ENCODE measurements around the gene NKTR.

GRCh38 chr3:42595682-42596081 is 4.8 kb upstream of the NKTR start:
- no peak for TF ChIP-seq CTCF (IDR thresholded peaks at IDR 0.05)
- TF ChIP-seq EP300 (IDR thresholded peaks at IDR 0.05; ENCODE audit: low read depth) = no peak
- no peak for TF ChIP-seq POLR2A (IDR thresholded peaks at IDR 0.05)
